GM12872 (cell line): ENCODE measurements around the gene NEFH.
A peak's percentile ranks its signal among the peaks of the same experiment; 100 is the strongest.

ENCODE experiments used
- CTCF ChIP-seq: IDR thresholded peaks from 3 replicates; pipeline ENCODE4 v1.5.1; 2011; ENCODE audit warnings: low read depth, mild to moderate bottlenecking, low read length, moderate library complexity; ENCODE audit not compliant: insufficient read depth

Gene NEFH

GRCh38 chr22:29469755-29470154, 10.3 kb upstream of the NEFH start:
- TF ChIP-seq CTCF, result no peak

GRCh38 chr22:29470159-29470855, 9.7 kb upstream of the NEFH start:
- TF ChIP-seq CTCF, result peak; percentile 91

- no peak for TF ChIP-seq CTCF
Observed at GRCh38 chr22:29473001-29473400, 7.0 kb upstream of the NEFH start.

GRCh38 chr22:29475550-29475949, 4.5 kb upstream of the NEFH start:
- no peak for TF ChIP-seq CTCF

- no peak for TF ChIP-seq CTCF
Observed at GRCh38 chr22:29476116-29476515, 3.9 kb upstream of the NEFH start.

- no peak for TF ChIP-seq CTCF
Observed at GRCh38 chr22:29477723-29478318, 2.2 kb upstream of the NEFH start.

- no peak for TF ChIP-seq CTCF
Observed at GRCh38 chr22:29478326-29479276, 1.4 kb upstream of the NEFH start.
